Neural cell (in vitro differentiated cells): ENCODE data around the gene ZBTB11. TPM values are rescaled to one million over a fixed set of nuclear protein-coding genes. Genes with fewer than 3 reads are reported as not detected.

ENCODE experiments used
- H2AFZ ChIP-seq: fragments of 200-600, 300-800 bp; sonication (generic), shearing (Covaris generic); 2 replicates; pipeline ENCODE4 v1.6.0; 2014; ENCODE audit warnings: low read depth, mild to moderate bottlenecking, antibody characterized with exemption, low read length, moderate library complexity
- H3F3A ChIP-seq: fragments of 200-600 bp; shearing (Covaris generic); 2 replicates; pipeline ENCODE4 v1.6.1; 2016; ENCODE audit warnings: mild to moderate bottlenecking, moderate library complexity, mixed read lengths, antibody characterized with exemption, low read length; ENCODE audit not compliant: insufficient read depth, poor library complexity, severe bottlenecking
- H3K27ac ChIP-seq: fragments of 200-600, 300-800 bp; sonication (generic), shearing (Covaris generic); 2 replicates; pipeline ENCODE4 v1.5.1; 2014; ENCODE audit warnings: mild to moderate bottlenecking, low read length, moderate library complexity
- H3K27me3 ChIP-seq: fragments of 300-800, 200-600 bp; sonication (generic), shearing (Covaris generic); 2 replicates; pipeline ENCODE4 v1.6.0; 2014; ENCODE audit warnings: mild to moderate bottlenecking, low read depth, low read length, moderate library complexity; ENCODE audit not compliant: insufficient read depth
- H3K36me3 ChIP-seq: fragments of 300-800, 200-600 bp; sonication (generic), shearing (Covaris generic); 2 replicates; pipeline ENCODE4 v1.5.1; 2014; ENCODE audit warnings: mild to moderate bottlenecking, antibody characterized with exemption, low read length, moderate library complexity; ENCODE audit not compliant: insufficient read depth
- H3K4me2 ChIP-seq: fragments of 300-800, 200-600 bp; sonication (generic), shearing (Covaris generic); 2 replicates; pipeline ENCODE4 v1.6.0; 2014; ENCODE audit warnings: mild to moderate bottlenecking, low read length
- H3K4me3 ChIP-seq: fragments of 300-800, 200-600 bp; sonication (generic), shearing (Covaris generic); 2 replicates; pipeline ENCODE4 v1.5.1; 2014; ENCODE audit warnings: mild to moderate bottlenecking, low read length, moderate library complexity
- H3K79me2 ChIP-seq: fragments of 200-600 bp; shearing (Covaris generic); replicated peaks from 2 replicates; pipeline ENCODE4 v1.6.0; 2014; ENCODE audit warnings: mild to moderate bottlenecking, low read length, moderate library complexity; ENCODE audit not compliant: insufficient read depth
- H3K9ac ChIP-seq: fragments of 300-800, 200-600 bp; sonication (generic), shearing (Covaris generic); 2 replicates; pipeline ENCODE4 v1.6.1; 2016; ENCODE audit warnings: mild to moderate bottlenecking, low read length, mixed read lengths
- H3K9me2 ChIP-seq: fragments of 200-600 bp; shearing (Covaris generic); 2 replicates; pipeline ENCODE4 v1.6.1; 2016; ENCODE audit warnings: mild to moderate bottlenecking, low read length, mixed read lengths; ENCODE audit not compliant: insufficient read depth
- H3K9me3 ChIP-seq: fragments of 200-600, 300-800 bp; sonication (generic), shearing (Covaris generic); 2 replicates; pipeline ENCODE4 v1.6.1; 2016; ENCODE audit warnings: mild to moderate bottlenecking, mixed run types, low read length, moderate library complexity, mixed read lengths
- H4K20me1 ChIP-seq: fragments of 200-600 bp; shearing (Covaris generic); 2 replicates; pipeline ENCODE4 v1.6.1; 2016; ENCODE audit warnings: mild to moderate bottlenecking, mixed run types; ENCODE audit not compliant: insufficient read depth
- EP300 ChIP-seq: fragments of 450-650 bp; conservative IDR thresholded peaks from 2 replicates; pipeline ENCODE4 v1.6.1; 2014; ENCODE audit warnings: antibody characterized with exemption, mild to moderate bottlenecking, moderate library complexity; ENCODE audit not compliant: poor library complexity, severe bottlenecking
- EZH2 ChIP-seq: fragments of 200-600, 300-800 bp; shearing (Covaris generic), sonication (generic); IDR thresholded peaks from 2 replicates; pipeline ENCODE4 v1.6.1; 2014; ENCODE audit warnings: antibody characterized with exemption, low read length, borderline replicate concordance, mild to moderate bottlenecking; ENCODE audit not compliant: insufficient read depth, poor library complexity, severe bottlenecking
- MXI1 ChIP-seq: fragments of 450-650 bp; conservative IDR thresholded peaks from 2 replicates; pipeline ENCODE4 v1.6.1; 2014; ENCODE audit warnings: antibody characterized with exemption, mild to moderate bottlenecking; ENCODE audit not compliant: poor library complexity, severe bottlenecking
- POLR2AphosphoS5 ChIP-seq: IDR thresholded peaks from 2 replicates; pipeline ENCODE4 v1.6.1; 2012
- RAD21 ChIP-seq: fragments of 450-650 bp; conservative IDR thresholded peaks from 2 replicates; pipeline ENCODE4 v1.6.1; 2014; ENCODE audit warnings: antibody characterized with exemption, mild to moderate bottlenecking, moderate library complexity
- SMC3 ChIP-seq: fragments of 450-650 bp; conservative IDR thresholded peaks from 2 replicates; pipeline ENCODE4 v1.6.1; 2014; ENCODE audit warnings: antibody characterized with exemption, mild to moderate bottlenecking, moderate library complexity; ENCODE audit not compliant: poor library complexity
- TAF1 ChIP-seq: IDR thresholded peaks from 2 replicates; pipeline ENCODE4 v1.6.1; 2012; ENCODE audit warnings: low read depth
- polyA plus RNA-seq: library from polyadenylated mRNA; depleted of rRNA; stranded (reverse); fragments of >200 nt; gene quantifications from 2 replicates; pipeline ENCODE4 v1.2.3, GENCODE V29; 2014
- TF ChIP-seq, protein P1 (sequence below): fragments of 450-650 bp; IDR thresholded peaks from 2 replicates; pipeline ENCODE4 v1.5.1; 2014; ENCODE audit warnings: antibody characterized with exemption, mild to moderate bottlenecking, moderate library complexity; ENCODE audit not compliant: poor library complexity, severe bottlenecking
- TF ChIP-seq, protein P2 (sequence below): IDR thresholded peaks from 2 replicates; pipeline ENCODE4 v1.6.1; 2012; ENCODE audit warnings: borderline replicate concordance

ZBTB11 gene
- polyA plus RNA-seq, 1 donor from 2014 or later, result 23.5 TPM

- Histone ChIP-seq H3K4me3 (no peak overlapping the region), H3K27me3 (no peaks in the 10 kb centered on the region), H4K20me1 (no peaks in the 10 kb centered on the region), H3K9me2 (no peaks in the 10 kb centered on the region), H3F3A (no peaks in the 10 kb centered on the region), H3K9ac (no peak overlapping the region), H3K9me3 (no peaks in the 10 kb centered on the region), H3K4me2 (no peak overlapping the region), H3K36me3 (no peaks in the 10 kb centered on the region), H2AFZ (no peak overlapping the region), H3K27ac (no peak overlapping the region), H3K79me2 (no peaks in the 10 kb centered on the region)
- TF ChIP-seq SMC3 (no peak), POLR2AphosphoS5 (no peak), TAF1 (no peak), EP300 (no peak), MXI1 (no peak), RAD21 (no peak), EZH2 (no peak)
- TF ChIP-seq, protein P1, sequence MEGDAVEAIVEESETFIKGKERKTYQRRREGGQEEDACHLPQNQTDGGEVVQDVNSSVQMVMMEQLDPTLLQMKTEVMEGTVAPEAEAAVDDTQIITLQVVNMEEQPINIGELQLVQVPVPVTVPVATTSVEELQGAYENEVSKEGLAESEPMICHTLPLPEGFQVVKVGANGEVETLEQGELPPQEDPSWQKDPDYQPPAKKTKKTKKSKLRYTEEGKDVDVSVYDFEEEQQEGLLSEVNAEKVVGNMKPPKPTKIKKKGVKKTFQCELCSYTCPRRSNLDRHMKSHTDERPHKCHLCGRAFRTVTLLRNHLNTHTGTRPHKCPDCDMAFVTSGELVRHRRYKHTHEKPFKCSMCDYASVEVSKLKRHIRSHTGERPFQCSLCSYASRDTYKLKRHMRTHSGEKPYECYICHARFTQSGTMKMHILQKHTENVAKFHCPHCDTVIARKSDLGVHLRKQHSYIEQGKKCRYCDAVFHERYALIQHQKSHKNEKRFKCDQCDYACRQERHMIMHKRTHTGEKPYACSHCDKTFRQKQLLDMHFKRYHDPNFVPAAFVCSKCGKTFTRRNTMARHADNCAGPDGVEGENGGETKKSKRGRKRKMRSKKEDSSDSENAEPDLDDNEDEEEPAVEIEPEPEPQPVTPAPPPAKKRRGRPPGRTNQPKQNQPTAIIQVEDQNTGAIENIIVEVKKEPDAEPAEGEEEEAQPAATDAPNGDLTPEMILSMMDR, result no peak
- TF ChIP-seq, protein P2, sequence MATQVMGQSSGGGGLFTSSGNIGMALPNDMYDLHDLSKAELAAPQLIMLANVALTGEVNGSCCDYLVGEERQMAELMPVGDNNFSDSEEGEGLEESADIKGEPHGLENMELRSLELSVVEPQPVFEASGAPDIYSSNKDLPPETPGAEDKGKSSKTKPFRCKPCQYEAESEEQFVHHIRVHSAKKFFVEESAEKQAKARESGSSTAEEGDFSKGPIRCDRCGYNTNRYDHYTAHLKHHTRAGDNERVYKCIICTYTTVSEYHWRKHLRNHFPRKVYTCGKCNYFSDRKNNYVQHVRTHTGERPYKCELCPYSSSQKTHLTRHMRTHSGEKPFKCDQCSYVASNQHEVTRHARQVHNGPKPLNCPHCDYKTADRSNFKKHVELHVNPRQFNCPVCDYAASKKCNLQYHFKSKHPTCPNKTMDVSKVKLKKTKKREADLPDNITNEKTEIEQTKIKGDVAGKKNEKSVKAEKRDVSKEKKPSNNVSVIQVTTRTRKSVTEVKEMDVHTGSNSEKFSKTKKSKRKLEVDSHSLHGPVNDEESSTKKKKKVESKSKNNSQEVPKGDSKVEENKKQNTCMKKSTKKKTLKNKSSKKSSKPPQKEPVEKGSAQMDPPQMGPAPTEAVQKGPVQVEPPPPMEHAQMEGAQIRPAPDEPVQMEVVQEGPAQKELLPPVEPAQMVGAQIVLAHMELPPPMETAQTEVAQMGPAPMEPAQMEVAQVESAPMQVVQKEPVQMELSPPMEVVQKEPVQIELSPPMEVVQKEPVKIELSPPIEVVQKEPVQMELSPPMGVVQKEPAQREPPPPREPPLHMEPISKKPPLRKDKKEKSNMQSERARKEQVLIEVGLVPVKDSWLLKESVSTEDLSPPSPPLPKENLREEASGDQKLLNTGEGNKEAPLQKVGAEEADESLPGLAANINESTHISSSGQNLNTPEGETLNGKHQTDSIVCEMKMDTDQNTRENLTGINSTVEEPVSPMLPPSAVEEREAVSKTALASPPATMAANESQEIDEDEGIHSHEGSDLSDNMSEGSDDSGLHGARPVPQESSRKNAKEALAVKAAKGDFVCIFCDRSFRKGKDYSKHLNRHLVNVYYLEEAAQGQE, result no peak
Observed at GRCh38 chr3:101639280-101639963, 37.5 kb downstream of the ZBTB11 start.

DNA sequence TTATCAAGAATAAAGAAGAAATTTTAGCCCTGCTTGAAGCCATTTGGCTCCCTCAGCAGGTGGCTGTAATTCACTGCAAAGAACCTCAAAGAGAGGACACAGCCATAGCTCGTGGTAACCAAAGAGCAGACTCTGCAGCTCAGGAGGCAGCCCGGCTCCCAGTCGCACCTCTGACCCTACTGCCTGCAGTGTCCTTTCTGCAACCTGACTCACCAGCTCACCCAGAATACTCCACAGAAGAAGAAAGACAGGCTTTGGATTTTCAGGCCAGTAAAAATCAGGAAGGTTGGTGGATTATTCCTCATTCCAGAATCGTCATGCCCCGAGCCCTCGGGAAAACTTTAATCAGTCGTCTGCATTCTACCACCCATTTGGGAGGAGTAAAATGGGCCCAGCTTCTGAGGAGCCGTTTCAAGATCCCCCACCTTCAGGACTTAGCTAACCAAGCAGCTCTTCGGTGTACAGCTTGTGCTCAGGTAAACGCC lies 38.6 kb downstream of the ZBTB11 start:
- Histone ChIP-seq H3K36me3 (no peaks in the 10 kb centered on the region), H3K9me2 (no peaks in the 10 kb centered on the region), H3K27me3 (no peaks in the 10 kb centered on the region), H3K79me2 (no peaks in the 10 kb centered on the region), H3K4me3 (no peak overlapping the region), H3K9ac (no peak overlapping the region), H3K9me3 (no peaks in the 10 kb centered on the region), H3F3A (no peaks in the 10 kb centered on the region), H3K4me2 (no peak overlapping the region), H4K20me1 (no peaks in the 10 kb centered on the region), H3K27ac (no peak overlapping the region), H2AFZ (no peak overlapping the region)
- no peak for TF ChIP-seq MXI1
- peak; percentile 30 for TF ChIP-seq RAD21
